ENCODE data around the gene VAMP8.
"Not testable (repeated sequence)": the region's sequence is repeated elsewhere in the genome, so short reads cannot be mapped to it uniquely, and the experiment has no call there.

VAMP8 gene

GRCh38 chr2:85607268-85608215 lies 30.2 kb downstream of the VAMP8 start:
- no peak overlapping the region for H3K27ac ChIP-seq (ENCODE audit: low read depth, low read length)

GRCh38 chr2:85611217-85611704 lies 33.9 kb downstream of the VAMP8 start:
- Histone ChIP-seq H3K27ac (ENCODE audit: low read depth, low read length) (peak overlapping the region; percentile 73), H3K4me1 (ENCODE audit: control insufficient read depth, insufficient read depth, low read length) (peaks cover 9% of the 10 kb centered on the region), H3K4me3 (ENCODE audit: low read length) (peak overlapping the region; percentile 66), H3K36me3 (ENCODE audit: control insufficient read depth, insufficient read depth, low read length) (peaks cover 7% of the 10 kb centered on the region), H3K9ac (ENCODE audit: low read length) (peak overlapping the region; percentile 16), H3K27me3 (ENCODE audit: control insufficient read depth, insufficient read depth, low read length) (no peaks in the 10 kb centered on the region)

More at GRCh38 chr2:85607268-85608215, 30.2 kb downstream of the VAMP8 start:
- Histone ChIP-seq H3K36me3 (ENCODE audit: control insufficient read depth, insufficient read depth, low read length) (peaks cover 7% of the 10 kb centered on the region), H3K4me3 (ENCODE audit: low read length) (no peak overlapping the region), H3K27me3 (ENCODE audit: control insufficient read depth, insufficient read depth, low read length) (no peaks in the 10 kb centered on the region), H3K9ac (ENCODE audit: low read length) (no peak overlapping the region), H3K4me1 (ENCODE audit: control insufficient read depth, insufficient read depth, low read length) (peaks cover 20% of the 10 kb centered on the region)

GRCh38 chr2:85611705-85612587 lies 34.6 kb downstream of the VAMP8 start, which contains the start of gene C2orf68:
Gene C2orf68 (minus strand): TSS chr2:85612066. CDS start chr2:85611984, 82 bp downstream.
- Histone ChIP-seq H3K36me3 (ENCODE audit: control insufficient read depth, insufficient read depth, low read length) (peaks cover 7% of the 10 kb centered on the region), H3K4me1 (ENCODE audit: control insufficient read depth, insufficient read depth, low read length) (peaks cover 9% of the 10 kb centered on the region), H3K27ac (ENCODE audit: low read depth, low read length) (peak within 1 kb of the TSS; percentile 84), H3K9ac (ENCODE audit: low read length) (peak within 1 kb of the TSS; percentile 38), H3K4me3 (ENCODE audit: low read length) (peak within 1 kb of the TSS; percentile 66), H3K27me3 (ENCODE audit: control insufficient read depth, insufficient read depth, low read length) (no peaks in the 10 kb centered on the region)

GRCh38 chr2:85613717-85614515 lies 36.5 kb downstream of the VAMP8 start:
- no peak overlapping the region for H3K27ac ChIP-seq (ENCODE audit: low read depth, low read length)
- H3K4me1 ChIP-seq (ENCODE audit: control insufficient read depth, insufficient read depth, low read length), result peaks cover 11% of the 10 kb centered on the region
- H3K36me3 ChIP-seq (ENCODE audit: control insufficient read depth, insufficient read depth, low read length), result peaks cover 4% of the 10 kb centered on the region
- H3K9ac ChIP-seq (ENCODE audit: low read length), result no peak overlapping the region
- no peaks in the 10 kb centered on the region for H3K27me3 ChIP-seq (ENCODE audit: control insufficient read depth, insufficient read depth, low read length)
- H3K4me3 ChIP-seq (ENCODE audit: low read length), result no peak overlapping the region

GRCh38 chr2:85614757-85615156 lies 37.4 kb downstream of the VAMP8 start:
- H3K4me3 ChIP-seq (ENCODE audit: low read length); H3K27me3 ChIP-seq (ENCODE audit: control insufficient read depth, insufficient read depth, low read length); H3K9ac ChIP-seq (ENCODE audit: low read length); H3K27ac ChIP-seq (ENCODE audit: low read depth, low read length); H3K36me3 ChIP-seq (ENCODE audit: control insufficient read depth, insufficient read depth, low read length): not testable (repeated sequence)
- peaks cover 11% of the 10 kb centered on the region for H3K4me1 ChIP-seq (ENCODE audit: control insufficient read depth, insufficient read depth, low read length)

- Histone ChIP-seq H3K36me3 (ENCODE audit: control insufficient read depth, insufficient read depth, low read length) (no peaks in the 10 kb centered on the region), H3K27ac (ENCODE audit: low read depth, low read length) (peak overlapping the region; percentile 86), H3K4me3 (ENCODE audit: low read length) (peak overlapping the region; percentile 88), H3K4me1 (ENCODE audit: control insufficient read depth, insufficient read depth, low read length) (peaks cover 10% of the 10 kb centered on the region), H3K9ac (ENCODE audit: low read length) (no peak overlapping the region), H3K27me3 (ENCODE audit: control insufficient read depth, insufficient read depth, low read length) (no peaks in the 10 kb centered on the region)
These were observed 38.0 kb downstream of the VAMP8 start for GRCh38 chr2:85615413-85615728.

- H3K27ac ChIP-seq (ENCODE audit: low read depth, low read length); H3K4me1 ChIP-seq (ENCODE audit: control insufficient read depth, insufficient read depth, low read length); H3K27me3 ChIP-seq (ENCODE audit: control insufficient read depth, insufficient read depth, low read length); H3K36me3 ChIP-seq (ENCODE audit: control insufficient read depth, insufficient read depth, low read length); H3K9ac ChIP-seq (ENCODE audit: low read length): not testable (repeated sequence)
- peak overlapping the region; percentile 13 for H3K4me3 ChIP-seq (ENCODE audit: low read length)
These were observed 40.3 kb downstream of the VAMP8 start for GRCh38 chr2:85617723-85618122.

GRCh38 chr2:85619617-85620016 lies 42.2 kb downstream of the VAMP8 start:
- Histone ChIP-seq H3K27ac (ENCODE audit: low read depth, low read length) (no peak overlapping the region), H3K4me3 (ENCODE audit: low read length) (no peak overlapping the region), H3K4me1 (ENCODE audit: control insufficient read depth, insufficient read depth, low read length) (peaks cover 3% of the 10 kb centered on the region), H3K9ac (ENCODE audit: low read length) (no peak overlapping the region), H3K27me3 (ENCODE audit: control insufficient read depth, insufficient read depth, low read length) (no peaks in the 10 kb centered on the region), H3K36me3 (ENCODE audit: control insufficient read depth, insufficient read depth, low read length) (peaks cover 22% of the 10 kb centered on the region)

- peaks cover 32% of the 10 kb centered on the region for H3K36me3 ChIP-seq (ENCODE audit: control insufficient read depth, insufficient read depth, low read length)
- H3K9ac ChIP-seq (ENCODE audit: low read length), result no peak overlapping the region
- H3K27me3 ChIP-seq (ENCODE audit: control insufficient read depth, insufficient read depth, low read length), result no peaks in the 10 kb centered on the region
- H3K4me3 ChIP-seq (ENCODE audit: low read length), result no peak overlapping the region
- H3K4me1 ChIP-seq (ENCODE audit: control insufficient read depth, insufficient read depth, low read length), result peaks cover 3% of the 10 kb centered on the region
- H3K27ac ChIP-seq (ENCODE audit: low read depth, low read length), result no peak overlapping the region
These were observed 44.0 kb downstream of the VAMP8 start for GRCh38 chr2:85621338-85621737.

GRCh38 chr2:85623991-85624390 lies 46.6 kb downstream of the VAMP8 start:
- peaks cover 38% of the 10 kb centered on the region for H3K36me3 ChIP-seq (ENCODE audit: control insufficient read depth, insufficient read depth, low read length)
- H3K9ac ChIP-seq (ENCODE audit: low read length), result no peak overlapping the region
- H3K4me1 ChIP-seq (ENCODE audit: control insufficient read depth, insufficient read depth, low read length), result no peaks in the 10 kb centered on the region
- H3K27me3 ChIP-seq (ENCODE audit: control insufficient read depth, insufficient read depth, low read length), result no peaks in the 10 kb centered on the region
- H3K4me3 ChIP-seq (ENCODE audit: low read length), result no peak overlapping the region
- no peak overlapping the region for H3K27ac ChIP-seq (ENCODE audit: low read depth, low read length)

GRCh38 chr2:85628658-85629057 lies 51.3 kb downstream of the VAMP8 start:
- Histone ChIP-seq H3K9ac (ENCODE audit: low read length) (no peak overlapping the region), H3K36me3 (ENCODE audit: control insufficient read depth, insufficient read depth, low read length) (peaks cover 38% of the 10 kb centered on the region), H3K4me3 (ENCODE audit: low read length) (no peak overlapping the region), H3K4me1 (ENCODE audit: control insufficient read depth, insufficient read depth, low read length) (no peaks in the 10 kb centered on the region), H3K27ac (ENCODE audit: low read depth, low read length) (no peak overlapping the region), H3K27me3 (ENCODE audit: control insufficient read depth, insufficient read depth, low read length) (no peaks in the 10 kb centered on the region)

- H3K9ac ChIP-seq (ENCODE audit: low read length), result no peak overlapping the region
- H3K4me3 ChIP-seq (ENCODE audit: low read length), result no peak overlapping the region
- H3K27me3 ChIP-seq (ENCODE audit: control insufficient read depth, insufficient read depth, low read length), result no peaks in the 10 kb centered on the region
- peaks cover 30% of the 10 kb centered on the region for H3K36me3 ChIP-seq (ENCODE audit: control insufficient read depth, insufficient read depth, low read length)
- H3K4me1 ChIP-seq (ENCODE audit: control insufficient read depth, insufficient read depth, low read length), result no peaks in the 10 kb centered on the region
- H3K27ac ChIP-seq (ENCODE audit: low read depth, low read length), result no peak overlapping the region
These were observed 53.9 kb downstream of the VAMP8 start for GRCh38 chr2:85631316-85631715.
